Neuronal stem cell (in vitro differentiated cells): ENCODE data around the gene TCF7L1.

ENCODE experiments used
- DNase-seq: peaks from one replicate; pipeline ENCODE4 v3.0.0-alpha.2; 2013; ENCODE audit warnings: low spot score
- H2AFZ ChIP-seq: one replicate; pipeline ENCODE4 v1.6.1; 2013; ENCODE audit warnings: mild to moderate bottlenecking, low read length, inconsistent platforms
- H2AK5ac ChIP-seq: 2 replicates; pipeline ENCODE4 v1.6.1; 2013; ENCODE audit warnings: low read depth, mild to moderate bottlenecking, inconsistent platforms, low read length, moderate library complexity, mixed read lengths
- H2BK120ac ChIP-seq: 2 replicates; pipeline ENCODE4 v1.6.1; 2013; ENCODE audit warnings: low read depth, mild to moderate bottlenecking, inconsistent platforms, low read length, moderate library complexity, mixed read lengths
- H2BK12ac ChIP-seq: one replicate; pipeline ENCODE4 v1.6.1; 2013; ENCODE audit warnings: low read length, inconsistent platforms
- H2BK15ac ChIP-seq: 2 replicates; pipeline ENCODE4 v1.6.1; 2013; ENCODE audit warnings: mild to moderate bottlenecking, low read length, inconsistent platforms, mixed read lengths
- H2BK5ac ChIP-seq: one replicate; pipeline ENCODE4 v1.6.1; 2013; ENCODE audit warnings: inconsistent platforms, mild to moderate bottlenecking, low read length, moderate library complexity
- H3K14ac ChIP-seq: one replicate; pipeline ENCODE4 v1.6.1; 2013; ENCODE audit warnings: low read length, inconsistent platforms
- H3K18ac ChIP-seq: 2 replicates; pipeline ENCODE4 v1.6.1; 2013; ENCODE audit warnings: low read length, inconsistent platforms
- H3K23ac ChIP-seq: 2 replicates; pipeline ENCODE4 v1.6.1; 2013; ENCODE audit warnings: low read depth, mild to moderate bottlenecking, mixed read lengths, low read length, inconsistent platforms; ENCODE audit not compliant: poor library complexity
- H3K27ac ChIP-seq: replicated peaks from 3 replicates; pipeline ENCODE4 v1.5.1; 2013; ENCODE audit warnings: low read length, inconsistent platforms
- H3K27me3 ChIP-seq, 3 experiments: 2 replicates each; pipeline ENCODE4 v1.6.1; 2013; ENCODE audit warnings: low read length in 3 of 3, mild to moderate bottlenecking in 2 of 3, inconsistent platforms in 1 of 3, low read depth in 1 of 3, mixed read lengths in 1 of 3, moderate library complexity in 1 of 3; ENCODE audit not compliant: control insufficient read depth in 3 of 3, insufficient read depth in 3 of 3
- H3K36me3 ChIP-seq, 2 donors: replicated peaks in 1 of 2; 2 replicates each; pipeline ENCODE4 v1.6.1; 2013; ENCODE audit warnings: low read length in 2 of 2; ENCODE audit not compliant: control insufficient read depth in 2 of 2, insufficient read depth in 2 of 2
- H3K4ac ChIP-seq: 2 replicates; pipeline ENCODE4 v1.6.1; 2013; ENCODE audit warnings: inconsistent platforms, mild to moderate bottlenecking, low read length, moderate library complexity
- H3K4me1 ChIP-seq, 2 donors: 1 replicate in 1 of 2; 2 replicates in 1 of 2; pipeline ENCODE4 v1.6.1; 2013; ENCODE audit warnings: low read length in 2 of 2, low read depth in 1 of 2; ENCODE audit not compliant: control insufficient read depth in 2 of 2, insufficient read depth in 1 of 2
- H3K4me2 ChIP-seq: one replicate; pipeline ENCODE4 v1.6.1; 2013; ENCODE audit warnings: mild to moderate bottlenecking, low read length, inconsistent platforms; ENCODE audit not compliant: insufficient read depth, poor library complexity, severe bottlenecking
- H3K4me3 ChIP-seq, 2 donors: 2 replicates each; pipeline ENCODE4 v1.5.1; 2013; ENCODE audit warnings: low read length in 2 of 2, mild to moderate bottlenecking in 2 of 2, inconsistent platforms in 1 of 2, moderate library complexity in 1 of 2
- H3K79me1 ChIP-seq: one replicate; pipeline ENCODE4 v1.6.1; 2013; ENCODE audit warnings: low read depth, mild to moderate bottlenecking, inconsistent platforms, low read length, moderate library complexity
- H3K9ac ChIP-seq: one replicate; pipeline ENCODE4 v1.6.1; 2013; ENCODE audit warnings: mild to moderate bottlenecking, low read depth, low read length, inconsistent platforms; ENCODE audit not compliant: poor library complexity
- H3K9me3 ChIP-seq, 2 donors: replicated peaks in 1 of 2; 2 replicates each; pipeline versions ENCODE3 to v1.6.1; 2013; ENCODE audit warnings: low read length in 2 of 2, mild to moderate bottlenecking in 2 of 2, inconsistent platforms in 1 of 2, low read depth in 1 of 2, mixed read lengths in 1 of 2, moderate library complexity in 1 of 2; ENCODE audit not compliant: control insufficient read depth in 2 of 2, insufficient read depth in 1 of 2
- H4K8ac ChIP-seq: one replicate; pipeline ENCODE4 v1.6.1; 2013; ENCODE audit warnings: low read depth, mild to moderate bottlenecking, inconsistent platforms, low read length, moderate library complexity
- H4K91ac ChIP-seq: one replicate; pipeline ENCODE4 v1.6.1; 2013; ENCODE audit warnings: low read length, low read depth, mild to moderate bottlenecking, inconsistent platforms; ENCODE audit not compliant: poor library complexity
- WGBS, 2 donors: extraction: QIAGEN DNeasy Blood & Tissue Kit; methylation state at CpG; one replicate each; pipeline ENCODE4 v1.1.7; 2013; ENCODE audit warnings: missing lambda C conversion rate in 2 of 2, mixed read lengths in 1 of 2; ENCODE audit not compliant: insufficient read length in 2 of 2, insufficient replicate concordance in 1 of 2; ENCODE audit errors: extremely low coverage in 2 of 2; 5-methylcytosine and 5-hydroxymethylcytosine counted together

TCF7L1 gene

DNA sequence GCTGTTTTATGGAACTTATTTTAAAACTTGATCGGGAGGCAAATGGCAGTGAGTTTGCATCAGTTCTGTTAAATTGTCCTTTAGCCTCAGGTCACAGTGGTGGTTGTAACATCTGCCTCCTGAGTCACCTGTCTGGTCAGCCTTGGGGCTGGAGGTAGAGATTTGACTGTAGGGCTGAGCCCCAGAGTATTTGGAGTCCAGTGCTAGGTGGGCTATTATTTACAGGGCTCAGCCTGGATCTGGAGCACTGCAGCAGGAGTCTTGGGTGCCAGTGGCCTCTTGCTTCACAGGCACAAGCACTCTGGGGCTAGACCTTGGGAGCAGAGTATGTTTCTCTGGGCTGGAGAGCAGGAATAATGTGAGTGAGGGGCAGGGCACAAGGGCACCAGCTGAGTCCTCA, 32.8 kb downstream of the TCF7L1 start:
- H4K91ac ChIP-seq = no peak overlapping the region
- H2AK5ac ChIP-seq = no peak overlapping the region
- no peaks in the 10 kb centered on the region for H3K27me3 ChIP-seq
- no peak overlapping the region for H3K9ac ChIP-seq
- H3K23ac ChIP-seq = no peak overlapping the region
- H3K36me3 ChIP-seq = peaks cover 0 to 9% of the 10 kb centered on the region in 2 donors
- no peak overlapping the region for H2BK15ac ChIP-seq
- H3K18ac ChIP-seq = peak overlapping the region; percentile 51
- H3K4me2 ChIP-seq = no peak overlapping the region
- no peak overlapping the region for H3K4me3 ChIP-seq
- H2AFZ ChIP-seq = no peak overlapping the region
- no CpG with 5 or more reads among the region's 1 CpG for WGBS, 2 donors
- H3K4me1 ChIP-seq = peaks cover 32 to 33% of the 10 kb centered on the region in 2 donors
- no peak overlapping the region for H2BK120ac ChIP-seq
- no peak overlapping the region for H2BK12ac ChIP-seq
- no peak overlapping the region for H4K8ac ChIP-seq
- no peak overlapping the region for H3K4ac ChIP-seq
- H3K9me3 ChIP-seq = no peaks in the 10 kb centered on the region
- H3K14ac ChIP-seq = no peak overlapping the region
- no peak for DNase-seq
- H2BK5ac ChIP-seq = no peak overlapping the region
- no peak overlapping the region for H3K27ac ChIP-seq
- peaks cover 5% of the 10 kb centered on the region for H3K79me1 ChIP-seq

GRCh38 chr2:85167479-85167878, 34.3 kb downstream of the TCF7L1 start:
- H3K4me2 ChIP-seq = no peak overlapping the region
- H3K4ac ChIP-seq = no peak overlapping the region
- H3K18ac ChIP-seq = no peak overlapping the region
- no peak overlapping the region for H3K14ac ChIP-seq
- H2AK5ac ChIP-seq = no peak overlapping the region
- no peak overlapping the region for H2BK120ac ChIP-seq
- H3K23ac ChIP-seq = no peak overlapping the region
- H3K9ac ChIP-seq = no peak overlapping the region
- H2BK15ac ChIP-seq = no peak overlapping the region
- peaks cover 22 to 28% of the 10 kb centered on the region in 2 donors for H3K4me1 ChIP-seq
- no peak for DNase-seq
- H3K27me3 ChIP-seq = no peaks in the 10 kb centered on the region
- no peaks in the 10 kb centered on the region for H3K79me1 ChIP-seq
- H3K36me3 ChIP-seq = peaks cover 0 to 9% of the 10 kb centered on the region in 2 donors
- H2AFZ ChIP-seq = no peak overlapping the region
- no peak overlapping the region for H3K27ac ChIP-seq
- H2BK5ac ChIP-seq = no peak overlapping the region
- no peak overlapping the region for H4K91ac ChIP-seq
- no peak overlapping the region for H4K8ac ChIP-seq
- no peak overlapping the region for H2BK12ac ChIP-seq
- H3K9me3 ChIP-seq = no peaks in the 10 kb centered on the region
- WGBS, 2 donors = no CpG with 5 or more reads among the region's 10 CpGs
- H3K4me3 ChIP-seq = no peak overlapping the region

DNA sequence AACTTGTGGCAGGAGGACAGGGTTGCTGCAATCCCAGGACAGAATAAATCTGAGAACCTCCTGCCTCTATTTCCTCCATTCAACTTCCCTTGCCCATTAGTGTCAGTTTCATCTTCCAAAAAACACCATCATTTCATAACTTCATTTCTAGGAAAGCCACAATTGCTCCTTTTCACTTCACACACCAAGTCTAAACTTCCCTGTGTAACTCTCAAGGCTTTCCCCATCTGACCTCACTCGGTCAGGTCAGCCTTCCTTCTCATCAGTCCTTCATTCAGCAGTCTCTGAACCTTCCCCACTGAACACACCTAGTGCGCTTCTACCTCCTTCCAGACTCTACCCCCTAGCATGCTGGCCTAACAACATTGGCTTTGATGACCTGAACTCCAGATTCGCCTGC, 35.8 kb downstream of the TCF7L1 start:
- no peaks in the 10 kb centered on the region for H3K79me1 ChIP-seq
- H2BK12ac ChIP-seq = no peak overlapping the region
- no peak overlapping the region for H4K91ac ChIP-seq
- DNase-seq = no peak
- H2BK15ac ChIP-seq = no peak overlapping the region
- H3K14ac ChIP-seq = no peak overlapping the region
- H3K27ac ChIP-seq = no peak overlapping the region
- H3K4me1 ChIP-seq = peaks cover 7 to 13% of the 10 kb centered on the region in 2 donors
- no peak overlapping the region for H2BK5ac ChIP-seq
- no peak overlapping the region for H3K4me2 ChIP-seq
- H2AFZ ChIP-seq = no peak overlapping the region
- H3K18ac ChIP-seq = no peak overlapping the region
- peaks cover 0 to 9% of the 10 kb centered on the region in 2 donors for H3K36me3 ChIP-seq
- H3K9ac ChIP-seq = no peak overlapping the region
- no peaks in the 10 kb centered on the region for H3K9me3 ChIP-seq
- no CpG with 5 or more reads among the region's 3 CpGs for WGBS, 2 donors
- no peak overlapping the region for H3K4ac ChIP-seq
- no peak overlapping the region for H2BK120ac ChIP-seq
- no peak overlapping the region for H3K23ac ChIP-seq
- no peak overlapping the region for H3K4me3 ChIP-seq
- no peaks in the 10 kb centered on the region for H3K27me3 ChIP-seq
- no peak overlapping the region for H2AK5ac ChIP-seq
- H4K8ac ChIP-seq = no peak overlapping the region

DNA sequence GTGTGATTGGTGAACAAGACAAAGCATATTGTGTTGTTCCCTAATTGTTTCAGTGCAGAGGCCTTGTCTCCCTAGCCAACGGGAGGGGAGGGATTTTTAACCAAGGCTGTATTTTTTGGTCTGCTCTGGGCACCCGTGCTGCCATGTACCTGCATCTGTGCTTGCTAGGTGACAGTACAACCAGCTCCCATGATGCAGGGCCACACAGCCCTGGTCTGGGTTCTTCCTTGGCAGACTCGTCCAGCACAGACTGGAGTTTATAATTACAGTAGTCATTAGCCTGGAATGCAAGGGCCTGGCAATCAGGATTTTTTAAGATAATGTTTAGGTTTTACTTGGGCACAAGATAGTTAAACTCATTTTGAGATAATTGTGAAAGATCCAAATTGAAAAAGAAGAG, 36.4 kb downstream of the TCF7L1 start:
- Histone ChIP-seq H3K14ac (no peak overlapping the region), H3K23ac (no peak overlapping the region), H3K27ac (no peak overlapping the region), H3K9me3 (no peaks in the 10 kb centered on the region), H3K79me1 (no peaks in the 10 kb centered on the region), H3K36me3 (peaks cover 0 to 9% of the 10 kb centered on the region in 2 donors), H3K4me1 (peaks cover 7 to 8% of the 10 kb centered on the region in 2 donors), H2AFZ (no peak overlapping the region), H4K91ac (no peak overlapping the region), H3K9ac (no peak overlapping the region), H3K4ac (no peak overlapping the region), H2AK5ac (no peak overlapping the region), H2BK15ac (no peak overlapping the region), H3K27me3 (no peaks in the 10 kb centered on the region), H2BK120ac (no peak overlapping the region), H3K4me3 (no peak overlapping the region), H4K8ac (no peak overlapping the region), H2BK12ac (no peak overlapping the region), H2BK5ac (no peak overlapping the region), H3K4me2 (no peak overlapping the region), H3K18ac (no peak overlapping the region)
- WGBS, 2 donors = no CpG with 5 or more reads among the region's 3 CpGs
- no peak for DNase-seq
